WTC11 (cell line): Measurements from ENCODE around the gene STK40. TPM values are rescaled to one million over a fixed set of nuclear protein-coding genes. Genes with fewer than 3 reads are reported as not detected.

Experiments
- ATAC-seq: fragments of 200-7000 bp; cut with Tn5 transposase; 2 replicates; pipeline ENCODE4 v1.10.0; 2021; ENCODE audit warnings: mild to moderate bottlenecking, moderate library complexity
- CTCF ChIA-PET: fragments of 300-600 bp; sonication (Branson Sonifier 250); formaldehyde crosslinking; loops from one replicate; lab custom pipeline; 2021; ENCODE audit warnings: antibody characterized with exemption; lab: Charles Lee
- POLR2A ChIA-PET: fragments of 350-600 bp; sonication (Branson Sonifier 250); formaldehyde crosslinking; loops from one replicate; lab custom pipeline; 2021; ENCODE audit warnings: antibody characterized with exemption; lab: Charles Lee
- DNase-seq: peaks from one replicate; pipeline ENCODE4 v3.0.0; 2021; ENCODE audit warnings: low spot score
- H3K27ac Mint-ChIP-seq: 2 replicates; pipeline ENCODE4 v1.8.0; 2021; ENCODE audit warnings: mixed read lengths
- H3K27me3 Mint-ChIP-seq: 2 replicates; pipeline ENCODE4 v1.8.0; 2021; ENCODE audit warnings: low read depth, mild to moderate bottlenecking, moderate library complexity, mixed read lengths
- H3K36me3 Mint-ChIP-seq: 2 replicates; pipeline ENCODE4 v1.8.0; 2021; ENCODE audit warnings: mixed read lengths
- H3K4me1 Mint-ChIP-seq: 2 replicates; pipeline ENCODE4 v1.8.0; 2022; ENCODE audit warnings: mixed read lengths
- H3K4me3 Mint-ChIP-seq: 2 replicates; pipeline ENCODE4 v1.8.0; 2021; ENCODE audit warnings: mild to moderate bottlenecking, moderate library complexity, mixed read lengths
- H3K9me3 Mint-ChIP-seq: 2 replicates; pipeline ENCODE4 v1.8.0; 2021; ENCODE audit warnings: mixed read lengths
- AFF4 ChIP-seq: sonication (generic); formaldehyde crosslinking; IDR thresholded peaks from 2 replicates; pipeline ENCODE4 v1.8.1; 2023; ENCODE audit warnings: mild to moderate bottlenecking, missing genetic modification reagents, borderline replicate concordance
- E2F4 ChIP-seq: sonication (generic); formaldehyde crosslinking; IDR thresholded peaks from 2 replicates; pipeline ENCODE4 v1.8.1; 2022; ENCODE audit warnings: low read depth, mild to moderate bottlenecking, moderate library complexity, missing genetic modification reagents, borderline replicate concordance
- GTF2I ChIP-seq: fragments of 250-450 bp; sonication (Bioruptor Pico); conservative IDR thresholded peaks from 2 replicates; pipeline ENCODE4 v1.4.0; 2021; ENCODE audit warnings: mild to moderate bottlenecking
- JAZF1 ChIP-seq: fragments of 250-450 bp; sonication (Bioruptor Pico); IDR thresholded peaks from 2 replicates; pipeline ENCODE4 v1.9.0; 2021; ENCODE audit warnings: moderate library complexity, mild to moderate bottlenecking, inconsistent platforms
- NR2C2 ChIP-seq: sonication (generic); formaldehyde crosslinking; IDR thresholded peaks from 2 replicates; pipeline ENCODE4 v1.8.0; 2022; ENCODE audit warnings: mild to moderate bottlenecking, missing genetic modification reagents
- OVOL2 ChIP-seq: fragments of 250-450 bp; sonication (Bioruptor Pico); IDR thresholded peaks from 2 replicates; pipeline ENCODE4 v1.9.0; 2021; ENCODE audit warnings: mild to moderate bottlenecking, borderline replicate concordance
- SOX15 ChIP-seq: fragments of 250-450 bp; sonication (Bioruptor Pico); IDR thresholded peaks from 2 replicates; pipeline ENCODE4 v1.9.0; 2021; ENCODE audit warnings: mild to moderate bottlenecking
- STAT6 ChIP-seq: sonication (generic); formaldehyde crosslinking; conservative IDR thresholded peaks from 2 replicates; pipeline ENCODE4 v1.8.1; 2023; ENCODE audit warnings: mild to moderate bottlenecking, low read depth, missing genetic modification reagents, moderate library complexity
- ZNF121 ChIP-seq: sonication (generic); formaldehyde crosslinking; IDR thresholded peaks from 2 replicates; pipeline ENCODE4 v1.8.0; 2023; ENCODE audit warnings: missing genetic modification reagents
- ZNF219 ChIP-seq: sonication (generic); formaldehyde crosslinking; IDR thresholded peaks from 2 replicates; pipeline ENCODE4 v1.8.0; 2023; ENCODE audit warnings: missing genetic modification reagents, mild to moderate bottlenecking, borderline replicate concordance
- ZNF532 ChIP-seq: fragments of 250-450 bp; sonication (Bioruptor Pico); IDR thresholded peaks from 2 replicates; pipeline ENCODE4 v1.9.0; 2021; ENCODE audit warnings: mild to moderate bottlenecking, borderline replicate concordance
- ZNF671 ChIP-seq: fragments of 250-450 bp; sonication (Bioruptor Pico); IDR thresholded peaks from 2 replicates; pipeline ENCODE4 v1.8.0; 2021; ENCODE audit warnings: mild to moderate bottlenecking
- total RNA-seq: library from RNA; stranded (reverse); gene quantifications from 3 replicates; pipeline ENCODE4 v1.2.3, GENCODE V29; 2021
- TF ChIP-seq, protein P1 (sequence below): sonication (generic); formaldehyde crosslinking; IDR thresholded peaks from 2 replicates; pipeline ENCODE4 v1.8.1; 2023; ENCODE audit warnings: mild to moderate bottlenecking, missing genetic modification reagents, moderate library complexity
- TF ChIP-seq, protein P2 (sequence below): sonication (generic); formaldehyde crosslinking; conservative IDR thresholded peaks from 2 replicates; pipeline ENCODE4 v1.8.1; 2022; ENCODE audit warnings: mild to moderate bottlenecking, missing genetic modification reagents
- TF ChIP-seq, protein P3 (sequence below): sonication (generic); formaldehyde crosslinking; IDR thresholded peaks from 2 replicates; pipeline ENCODE4 v1.8.1; 2023; ENCODE audit warnings: mild to moderate bottlenecking, missing genetic modification reagents
- TF ChIP-seq, protein P4 (sequence below): sonication (generic); formaldehyde crosslinking; IDR thresholded peaks from 2 replicates; pipeline ENCODE4 v1.8.0; 2022; ENCODE audit warnings: mild to moderate bottlenecking, missing genetic modification reagents

Gene STK40
- total RNA-seq, 1 experiment from 2014 or later = 24.7 TPM

DNA sequence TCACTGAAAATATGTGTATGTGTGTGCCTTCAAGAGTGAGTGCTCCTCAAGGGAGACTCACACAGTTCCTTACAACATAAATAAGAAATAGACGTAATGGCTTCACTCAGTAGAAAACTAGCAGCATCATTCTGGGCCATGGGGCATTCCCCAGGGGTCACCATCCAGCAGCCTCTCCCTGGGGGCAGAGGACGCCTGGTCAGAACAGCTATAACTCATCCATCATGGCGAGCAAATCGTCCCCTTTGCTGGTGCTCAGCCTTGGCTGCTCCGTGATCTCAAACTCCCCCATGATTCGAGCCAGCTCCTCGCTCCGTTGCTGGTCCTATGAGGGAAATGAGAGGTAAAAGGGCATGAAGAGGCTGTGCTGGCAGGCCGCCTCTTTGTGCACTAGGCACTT lies 32.2 kb upstream of the STK40 start (continued):
- no peak for TF ChIP-seq GTF2I (CRISPR knock-in tag)
- TF ChIP-seq ZNF121 (CRISPR knock-in tag) = no peak
- TF ChIP-seq E2F4 (CRISPR knock-in tag) = no peak
- no peak for TF ChIP-seq JAZF1 (CRISPR knock-in tag)
- no peak for TF ChIP-seq STAT6 (CRISPR knock-in tag)
- no peak for TF ChIP-seq NR2C2 (CRISPR knock-in tag)
- TF ChIP-seq ZNF532 = no peak
- TF ChIP-seq SOX15 (CRISPR knock-in tag) = no peak
- TF ChIP-seq, all 79 proteins: peak for 0

- H3K27ac Mint-ChIP-seq = no peak overlapping the region
- TF ChIP-seq AFF4 (CRISPR knock-in tag) (no peak), OVOL2 (CRISPR knock-in tag) (no peak), ZNF219 (CRISPR knock-in tag) (no peak), NR2C2 (CRISPR knock-in tag) (no peak), ZNF671 (no peak)
- TF ChIP-seq, protein P1, sequence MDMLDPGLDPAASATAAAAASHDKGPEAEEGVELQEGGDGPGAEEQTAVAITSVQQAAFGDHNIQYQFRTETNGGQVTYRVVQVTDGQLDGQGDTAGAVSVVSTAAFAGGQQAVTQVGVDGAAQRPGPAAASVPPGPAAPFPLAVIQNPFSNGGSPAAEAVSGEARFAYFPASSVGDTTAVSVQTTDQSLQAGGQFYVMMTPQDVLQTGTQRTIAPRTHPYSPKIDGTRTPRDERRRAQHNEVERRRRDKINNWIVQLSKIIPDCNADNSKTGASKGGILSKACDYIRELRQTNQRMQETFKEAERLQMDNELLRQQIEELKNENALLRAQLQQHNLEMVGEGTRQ (CRISPR knock-in tag) = no peak
- TF ChIP-seq, protein P2, sequence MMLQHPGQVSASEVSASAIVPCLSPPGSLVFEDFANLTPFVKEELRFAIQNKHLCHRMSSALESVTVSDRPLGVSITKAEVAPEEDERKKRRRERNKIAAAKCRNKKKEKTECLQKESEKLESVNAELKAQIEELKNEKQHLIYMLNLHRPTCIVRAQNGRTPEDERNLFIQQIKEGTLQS (CRISPR knock-in tag) = no peak
- TF ChIP-seq, protein P3, sequence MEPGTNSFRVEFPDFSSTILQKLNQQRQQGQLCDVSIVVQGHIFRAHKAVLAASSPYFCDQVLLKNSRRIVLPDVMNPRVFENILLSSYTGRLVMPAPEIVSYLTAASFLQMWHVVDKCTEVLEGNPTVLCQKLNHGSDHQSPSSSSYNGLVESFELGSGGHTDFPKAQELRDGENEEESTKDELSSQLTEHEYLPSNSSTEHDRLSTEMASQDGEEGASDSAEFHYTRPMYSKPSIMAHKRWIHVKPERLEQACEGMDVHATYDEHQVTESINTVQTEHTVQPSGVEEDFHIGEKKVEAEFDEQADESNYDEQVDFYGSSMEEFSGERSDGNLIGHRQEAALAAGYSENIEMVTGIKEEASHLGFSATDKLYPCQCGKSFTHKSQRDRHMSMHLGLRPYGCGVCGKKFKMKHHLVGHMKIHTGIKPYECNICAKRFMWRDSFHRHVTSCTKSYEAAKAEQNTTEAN (CRISPR knock-in tag) = no peak
- TF ChIP-seq, protein P4, sequence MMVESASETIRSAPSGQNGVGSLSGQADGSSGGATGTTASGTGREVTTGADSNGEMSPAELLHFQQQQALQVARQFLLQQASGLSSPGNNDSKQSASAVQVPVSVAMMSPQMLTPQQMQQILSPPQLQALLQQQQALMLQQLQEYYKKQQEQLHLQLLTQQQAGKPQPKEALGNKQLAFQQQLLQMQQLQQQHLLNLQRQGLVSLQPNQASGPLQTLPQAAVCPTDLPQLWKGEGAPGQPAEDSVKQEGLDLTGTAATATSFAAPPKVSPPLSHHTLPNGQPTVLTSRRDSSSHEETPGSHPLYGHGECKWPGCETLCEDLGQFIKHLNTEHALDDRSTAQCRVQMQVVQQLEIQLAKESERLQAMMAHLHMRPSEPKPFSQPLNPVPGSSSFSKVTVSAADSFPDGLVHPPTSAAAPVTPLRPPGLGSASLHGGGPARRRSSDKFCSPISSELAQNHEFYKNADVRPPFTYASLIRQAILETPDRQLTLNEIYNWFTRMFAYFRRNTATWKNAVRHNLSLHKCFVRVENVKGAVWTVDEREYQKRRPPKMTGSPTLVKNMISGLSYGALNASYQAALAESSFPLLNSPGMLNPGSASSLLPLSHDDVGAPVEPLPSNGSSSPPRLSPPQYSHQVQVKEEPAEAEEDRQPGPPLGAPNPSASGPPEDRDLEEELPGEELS (CRISPR knock-in tag) = no peak
Observed at GRCh38 chr1:36415661-36416326, 30.1 kb upstream of the STK40 start.

More at GRCh38 chr1:36415661-36416326, 30.1 kb upstream of the STK40 start:
- no peak for DNase-seq
- Mint-ChIP-seq H3K4me3 (no peak overlapping the region), H3K36me3 (peaks cover 8% of the 10 kb centered on the region), H3K27me3 (no peaks in the 10 kb centered on the region), H3K4me1 (peaks cover 13% of the 10 kb centered on the region), H3K9me3 (peaks cover 5% of the 10 kb centered on the region)
- ChIA-PET POLR2A (no interaction called here), CTCF (interaction anchor here (1.0 kb wide), 1 partner anchor 47 kb away, joined by 3 read pairs; no protein-coding TSS in a partner anchor)
- ATAC-seq = no peak
